Mesodermal cell (in vitro differentiated cells): ENCODE data around the gene MED31.

Experiments
- H3K27ac ChIP-seq: 2 replicates; pipeline ENCODE4 v1.7.0; 2013; ENCODE audit warnings: mild to moderate bottlenecking, low read depth, low read length, moderate library complexity; ENCODE audit not compliant: severe bottlenecking
- H3K36me3 ChIP-seq: 2 replicates; pipeline ENCODE4 v1.7.1; 2013; ENCODE audit warnings: mild to moderate bottlenecking, low read length, moderate library complexity; ENCODE audit not compliant: control insufficient read depth, insufficient read depth
- H3K4me1 ChIP-seq: one replicate; pipeline ENCODE4 v1.7.1; 2013; ENCODE audit warnings: mild to moderate bottlenecking, low read length; ENCODE audit not compliant: insufficient read depth, control insufficient read depth, poor library complexity, severe bottlenecking
- H3K4me3 ChIP-seq: 2 replicates; pipeline ENCODE4 v1.7.0; 2013; ENCODE audit warnings: low read length, control low read depth, mild to moderate bottlenecking; ENCODE audit not compliant: insufficient read depth, poor library complexity, severe bottlenecking; ENCODE audit errors: extremely low read depth
- H3K9me3 ChIP-seq: 2 replicates; pipeline ENCODE4 v1.7.1; 2013; ENCODE audit warnings: mild to moderate bottlenecking, low read length, moderate library complexity; ENCODE audit not compliant: control insufficient read depth
- WGBS, 2 experiments: methylation state at CpG; one replicate each; pipeline ENCODE4 v1.1.5; 2013; ENCODE audit warnings: missing lambda C conversion rate in 2 of 2; ENCODE audit not compliant: insufficient coverage in 2 of 2; 5-methylcytosine and 5-hydroxymethylcytosine counted together

The MED31 gene

GRCh38 chr17:6677946-6678345 lies 26.5 kb upstream of the MED31 start:
- H3K4me3 ChIP-seq = no peak overlapping the region
- WGBS, 2 experiments = 94 to 97% methylated on average over 6 of the region's 7 CpGs
- H3K27ac ChIP-seq = no peak overlapping the region
- H3K9me3 ChIP-seq = no peaks in the 10 kb centered on the region
- H3K36me3 ChIP-seq = no peaks in the 10 kb centered on the region
- no peaks in the 10 kb centered on the region for H3K4me1 ChIP-seq

GRCh38 chr17:6677158-6677831 lies 25.9 kb upstream of the MED31 start:
- no peak overlapping the region for H3K4me3 ChIP-seq
- no peaks in the 10 kb centered on the region for H3K4me1 ChIP-seq
- no peaks in the 10 kb centered on the region for H3K36me3 ChIP-seq
- H3K27ac ChIP-seq = no peak overlapping the region
- WGBS, 2 experiments = 80 to 85% methylated on average over 12 to 13 of the region's 16 CpGs
- no peaks in the 10 kb centered on the region for H3K9me3 ChIP-seq

- H3K4me1 ChIP-seq = no peaks in the 10 kb centered on the region
- H3K36me3 ChIP-seq = no peaks in the 10 kb centered on the region
- WGBS, 2 experiments = 80 to 86% methylated on average over 6 of the region's 6 CpGs
- H3K27ac ChIP-seq = no peak overlapping the region
- H3K4me3 ChIP-seq = no peak overlapping the region
- H3K9me3 ChIP-seq = no peaks in the 10 kb centered on the region
These were observed 25.4 kb upstream of the MED31 start for GRCh38 chr17:6676802-6677157.

GRCh38 chr17:6675201-6675825 lies 23.9 kb upstream of the MED31 start:
- Histone ChIP-seq H3K4me3 (no peak overlapping the region), H3K36me3 (no peaks in the 10 kb centered on the region), H3K27ac (no peak overlapping the region), H3K4me1 (no peaks in the 10 kb centered on the region), H3K9me3 (no peaks in the 10 kb centered on the region)
- 82 to 85% methylated on average over 7 to 10 of the region's 11 CpGs for WGBS, 2 experiments

GRCh38 chr17:6674586-6674985 lies 23.2 kb upstream of the MED31 start:
- H3K36me3 ChIP-seq = no peaks in the 10 kb centered on the region
- H3K4me1 ChIP-seq = no peaks in the 10 kb centered on the region
- no peaks in the 10 kb centered on the region for H3K9me3 ChIP-seq
- H3K4me3 ChIP-seq = no peak overlapping the region
- 94 to 98% methylated on average over 12 to 13 of the region's 13 CpGs for WGBS, 2 experiments
- H3K27ac ChIP-seq = no peak overlapping the region

- H3K27ac ChIP-seq = no peak overlapping the region
- 88 to 96% methylated on average over 4 to 5 of the region's 7 CpGs for WGBS, 2 experiments
- H3K9me3 ChIP-seq = no peaks in the 10 kb centered on the region
- H3K36me3 ChIP-seq = no peaks in the 10 kb centered on the region
- no peaks in the 10 kb centered on the region for H3K4me1 ChIP-seq
- no peak overlapping the region for H3K4me3 ChIP-seq
These were observed 20.0 kb upstream of the MED31 start for GRCh38 chr17:6671431-6671830.

GRCh38 chr17:6670999-6671398 lies 19.6 kb upstream of the MED31 start:
- 81 to 90% methylated on average over 5 to 6 of the region's 6 CpGs for WGBS, 2 experiments
- Histone ChIP-seq H3K4me1 (no peaks in the 10 kb centered on the region), H3K27ac (no peak overlapping the region), H3K9me3 (no peaks in the 10 kb centered on the region), H3K36me3 (no peaks in the 10 kb centered on the region), H3K4me3 (no peak overlapping the region)

- H3K4me1 ChIP-seq = no peaks in the 10 kb centered on the region
- H3K27ac ChIP-seq = no peak overlapping the region
- H3K36me3 ChIP-seq = no peaks in the 10 kb centered on the region
- 94 to 98% methylated on average over 5 to 8 of the region's 8 CpGs for WGBS, 2 experiments
- H3K4me3 ChIP-seq = no peak overlapping the region
- no peaks in the 10 kb centered on the region for H3K9me3 ChIP-seq
These were observed 19.2 kb upstream of the MED31 start for GRCh38 chr17:6670571-6670970.

GRCh38 chr17:6669479-6670212 lies 18.2 kb upstream of the MED31 start:
- 87 to 97% methylated on average over 3 to 5 of the region's 10 CpGs for WGBS, 2 experiments
- no peak overlapping the region for H3K4me3 ChIP-seq
- H3K36me3 ChIP-seq = no peaks in the 10 kb centered on the region
- H3K9me3 ChIP-seq = no peaks in the 10 kb centered on the region
- H3K27ac ChIP-seq = no peak overlapping the region
- no peaks in the 10 kb centered on the region for H3K4me1 ChIP-seq

GRCh38 chr17:6668727-6669425 lies 17.5 kb upstream of the MED31 start:
- no peaks in the 10 kb centered on the region for H3K36me3 ChIP-seq
- H3K27ac ChIP-seq = no peak overlapping the region
- no peaks in the 10 kb centered on the region for H3K9me3 ChIP-seq
- no peaks in the 10 kb centered on the region for H3K4me1 ChIP-seq
- WGBS, 2 experiments = 85 to 92% methylated on average over 10 of the region's 14 CpGs
- no peak overlapping the region for H3K4me3 ChIP-seq
